SK-N-SH (cell line): Measurements from ENCODE around the gene PTPRG.

Experiments
- MXI1 ChIP-seq: IDR thresholded peaks from 2 replicates; pipeline ENCODE4 v1.6.1; 2012; ENCODE audit warnings: mild to moderate bottlenecking, low read depth, low read length, improper control_type of control experiment
- NFIC ChIP-seq: IDR thresholded peaks from 2 replicates; pipeline ENCODE4 v1.4.0; 2012; ENCODE audit warnings: borderline replicate concordance
- POLR2AphosphoS5 ChIP-seq: IDR thresholded peaks from 2 replicates; pipeline ENCODE4 v1.6.1; 2012; ENCODE audit warnings: low read depth, low read length
- RCOR1 ChIP-seq: fragments of 150-350 bp; IDR thresholded peaks from 2 replicates; pipeline ENCODE4 v1.6.1; 2017; ENCODE audit warnings: antibody characterized with exemption, low read length
- TEAD4 ChIP-seq: IDR thresholded peaks from 2 replicates; pipeline ENCODE4 v1.4.0; 2012; ENCODE audit warnings: mild to moderate bottlenecking, borderline replicate concordance; ENCODE audit not compliant: insufficient read depth
- YY1 ChIP-seq: IDR thresholded peaks from 2 replicates; pipeline ENCODE4 v1.4.0; 2012; ENCODE audit warnings: low read depth, mild to moderate bottlenecking
- TF ChIP-seq, protein P1 (sequence below): fragments of 200-600 bp; sonication (generic); IDR thresholded peaks from 2 replicates; pipeline ENCODE4 v1.6.1; 2017; ENCODE audit warnings: antibody characterized with exemption, mild to moderate bottlenecking, moderate library complexity
- TF ChIP-seq, protein P2 (sequence below): fragments of 150-350 bp; IDR thresholded peaks from 2 replicates; pipeline ENCODE4 v1.6.1; 2017; ENCODE audit warnings: antibody characterized with exemption, low read length, low read depth, borderline replicate concordance

DNA sequence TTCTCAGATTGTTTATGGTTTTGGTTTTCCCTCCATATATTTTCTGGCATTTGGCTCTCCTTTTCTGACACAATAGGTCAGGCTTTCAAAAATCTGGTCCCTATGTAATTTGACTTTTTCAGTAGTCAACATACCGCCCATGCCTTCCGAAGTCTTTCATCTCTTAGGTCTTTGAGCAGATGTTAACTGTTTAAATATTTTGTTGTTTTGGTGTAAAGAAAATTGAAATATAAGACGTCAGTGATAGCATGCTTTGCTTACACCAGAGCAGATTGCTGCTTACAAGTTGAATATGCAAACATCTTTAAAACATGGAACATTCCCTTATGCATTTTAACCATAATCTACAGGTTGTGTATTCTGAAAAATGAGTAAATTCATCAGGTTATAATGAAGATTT, 233.0 kb downstream of the PTPRG start:
- TF ChIP-seq, protein P1, sequence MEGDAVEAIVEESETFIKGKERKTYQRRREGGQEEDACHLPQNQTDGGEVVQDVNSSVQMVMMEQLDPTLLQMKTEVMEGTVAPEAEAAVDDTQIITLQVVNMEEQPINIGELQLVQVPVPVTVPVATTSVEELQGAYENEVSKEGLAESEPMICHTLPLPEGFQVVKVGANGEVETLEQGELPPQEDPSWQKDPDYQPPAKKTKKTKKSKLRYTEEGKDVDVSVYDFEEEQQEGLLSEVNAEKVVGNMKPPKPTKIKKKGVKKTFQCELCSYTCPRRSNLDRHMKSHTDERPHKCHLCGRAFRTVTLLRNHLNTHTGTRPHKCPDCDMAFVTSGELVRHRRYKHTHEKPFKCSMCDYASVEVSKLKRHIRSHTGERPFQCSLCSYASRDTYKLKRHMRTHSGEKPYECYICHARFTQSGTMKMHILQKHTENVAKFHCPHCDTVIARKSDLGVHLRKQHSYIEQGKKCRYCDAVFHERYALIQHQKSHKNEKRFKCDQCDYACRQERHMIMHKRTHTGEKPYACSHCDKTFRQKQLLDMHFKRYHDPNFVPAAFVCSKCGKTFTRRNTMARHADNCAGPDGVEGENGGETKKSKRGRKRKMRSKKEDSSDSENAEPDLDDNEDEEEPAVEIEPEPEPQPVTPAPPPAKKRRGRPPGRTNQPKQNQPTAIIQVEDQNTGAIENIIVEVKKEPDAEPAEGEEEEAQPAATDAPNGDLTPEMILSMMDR: no peak
- TF ChIP-seq POLR2AphosphoS5 (no peak), TEAD4 (no peak), MXI1 (no peak), YY1 (no peak), NFIC (no peak), RCOR1 (no peak)
- TF ChIP-seq, protein P2, sequence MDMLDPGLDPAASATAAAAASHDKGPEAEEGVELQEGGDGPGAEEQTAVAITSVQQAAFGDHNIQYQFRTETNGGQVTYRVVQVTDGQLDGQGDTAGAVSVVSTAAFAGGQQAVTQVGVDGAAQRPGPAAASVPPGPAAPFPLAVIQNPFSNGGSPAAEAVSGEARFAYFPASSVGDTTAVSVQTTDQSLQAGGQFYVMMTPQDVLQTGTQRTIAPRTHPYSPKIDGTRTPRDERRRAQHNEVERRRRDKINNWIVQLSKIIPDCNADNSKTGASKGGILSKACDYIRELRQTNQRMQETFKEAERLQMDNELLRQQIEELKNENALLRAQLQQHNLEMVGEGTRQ: no peak
